B cell (primary cell): ENCODE data around the gene SHC2. TPM values are rescaled to one million over a fixed set of nuclear protein-coding genes. Genes with fewer than 3 reads are reported as not detected.

ENCODE experiments used
- ATAC-seq: fragments of 200-7000 bp; cut with Tn5 transposase; one replicate; pipeline ENCODE4 v1.10.0; 2021; ENCODE audit warnings: low read depth, mild to moderate bottlenecking, moderate number of reproducible peaks, moderate library complexity
- CTCF ChIA-PET: fragments of 350-600 bp; sonication (Branson Sonifier 250); formaldehyde crosslinking; loops from one replicate; lab custom pipeline; 2021; ENCODE audit warnings: antibody characterized with exemption, inconsistent platforms; lab: Charles Lee
- POLR2A ChIA-PET: fragments of 350-600 bp; sonication (Branson Sonifier 250); formaldehyde crosslinking; loops from one replicate; lab custom pipeline; 2021; ENCODE audit warnings: antibody characterized with exemption; lab: Charles Lee
- DNase-seq: peaks from one replicate; pipeline ENCODE4 v3.0.0; 2013
- H2AFZ ChIP-seq: 2 replicates; pipeline ENCODE4 v1.6.1; 2012; ENCODE audit warnings: mild to moderate bottlenecking, low read depth, low read length; ENCODE audit not compliant: insufficient read depth, poor library complexity, severe bottlenecking
- H3K27ac ChIP-seq, 2 donors: 1 replicate in 1 of 2; 2 replicates in 1 of 2; pipeline ENCODE4 v1.5.1; 2012 to 2013; ENCODE audit warnings: low read length in 2 of 2, mild to moderate bottlenecking in 2 of 2, moderate library complexity in 1 of 2
- H3K27me3 ChIP-seq, 4 experiments: fragments of 200-600 bp in 1 of 4; sonication (generic) in 1 of 4; replicated peaks in 1 of 4; 1 replicate in 2 of 4; 2 replicates in 2 of 4; pipeline versions ENCODE4 v1.6.1 to v1.7.0; 2013 to 2016; ENCODE audit warnings: low read length in 3 of 4, mild to moderate bottlenecking in 2 of 4, mixed read lengths in 1 of 4, moderate library complexity in 1 of 4; ENCODE audit not compliant: insufficient read depth in 4 of 4, control insufficient read depth in 3 of 4; ENCODE audit errors: control extremely low read depth in 1 of 4
- H3K36me3 ChIP-seq, 2 experiments: replicated peaks in 1 of 2; 1 replicate in 1 of 2; 2 replicates in 1 of 2; pipeline versions ENCODE4 v1.6.1 to v1.7.1; 2013; ENCODE audit warnings: low read length in 1 of 2; ENCODE audit not compliant: insufficient read depth in 2 of 2, control insufficient read depth in 1 of 2; ENCODE audit errors: control extremely low read depth in 1 of 2, extremely low read depth in 1 of 2
- H3K4me1 ChIP-seq, 2 donors: fragments of 200-600 bp in 1 of 2; sonication (generic) in 1 of 2; 1 replicate in 1 of 2; 2 replicates in 1 of 2; pipeline versions ENCODE4 v1.5.1 to v1.6.1; 2013 to 2017; ENCODE audit warnings: low read length in 2 of 2; ENCODE audit not compliant: control insufficient read depth in 2 of 2, insufficient read depth in 2 of 2
- H3K4me2 ChIP-seq: replicated peaks from 2 replicates; pipeline ENCODE3; 2012; ENCODE audit warnings: mild to moderate bottlenecking, low read depth, low read length; ENCODE audit not compliant: poor library complexity, severe bottlenecking
- H3K4me3 ChIP-seq, 5 experiments: fragments of 200-600 bp in 1 of 5; sonication (generic) in 1 of 5; 1 replicate in 3 of 5; 2 replicates in 2 of 5; pipeline versions ENCODE4 v1.5.1 to v1.7.0; 2011 to 2016; ENCODE audit warnings: low read length in 4 of 5, mild to moderate bottlenecking in 4 of 5, low read depth in 2 of 5, control low read depth in 1 of 5, moderate library complexity in 1 of 5; ENCODE audit not compliant: insufficient read depth in 1 of 5; ENCODE audit errors: control extremely low read depth in 1 of 5, extremely low read depth in 1 of 5
- H3K79me2 ChIP-seq: fragments of 200-600 bp; sonication (generic); one replicate; pipeline ENCODE4 v1.6.0; 2016; ENCODE audit warnings: low read length; ENCODE audit not compliant: control insufficient read depth, insufficient read depth
- H3K9ac ChIP-seq: fragments of 200-600 bp; sonication (generic); 2 replicates; pipeline ENCODE4 v1.6.1; 2017; ENCODE audit warnings: mild to moderate bottlenecking, low read length, moderate library complexity
- H3K9me3 ChIP-seq, 3 donors: one replicate each; pipeline versions ENCODE4 v1.6.1 to v1.7.1; 2013; ENCODE audit warnings: low read length in 2 of 3; ENCODE audit not compliant: control insufficient read depth in 2 of 3, insufficient read depth in 1 of 3; ENCODE audit errors: control extremely low read depth in 1 of 3
- H4K20me1 ChIP-seq: 2 replicates; pipeline ENCODE4 v1.6.0; 2012; ENCODE audit warnings: mild to moderate bottlenecking, low read length; ENCODE audit not compliant: insufficient read depth, control insufficient read depth, poor library complexity, severe bottlenecking
- H3K27ac Mint-ChIP-seq: one replicate; pipeline ENCODE4 v1.8.0; 2021; ENCODE audit warnings: mixed read lengths
- H3K27me3 Mint-ChIP-seq: one replicate; pipeline ENCODE4 v1.8.0; 2021; ENCODE audit warnings: mixed read lengths
- H3K4me1 Mint-ChIP-seq: one replicate; pipeline ENCODE4 v1.8.0; 2021; ENCODE audit warnings: mixed read lengths
- H3K4me3 Mint-ChIP-seq: one replicate; pipeline ENCODE4 v1.8.0; 2021; ENCODE audit warnings: mixed read lengths
- H3K9me3 Mint-ChIP-seq: one replicate; pipeline ENCODE4 v1.8.0; 2022; ENCODE audit warnings: mixed read lengths; ENCODE audit not compliant: insufficient read depth
- CTCF ChIP-seq: fragments of 200-600 bp; IDR thresholded peaks from one replicate; pipeline ENCODE4 v1.8.0; 2022; ENCODE audit warnings: antibody characterized with exemption, mild to moderate bottlenecking
- EZH2 ChIP-seq: IDR thresholded peaks from 2 replicates; pipeline ENCODE4 v1.6.1; 2012; ENCODE audit warnings: borderline replicate concordance, low read depth, mild to moderate bottlenecking, moderate library complexity, low read length; ENCODE audit not compliant: insufficient read depth, poor library complexity, severe bottlenecking
- WGBS: methylation state at CpG from one replicate; pipeline ENCODE4 v1.1.5; 2013; ENCODE audit warnings: missing lambda C conversion rate; ENCODE audit not compliant: insufficient coverage; 5-methylcytosine and 5-hydroxymethylcytosine counted together
- intact Hi-C: fragments of 100-400 bp; cut with micrococcal nuclease; formaldehyde crosslinking; loops from one replicate; pipeline ENCODE4 v1.10.0; 2022
- polyA plus RNA-seq: library from polyadenylated mRNA; depleted of rRNA; stranded (reverse); fragments of >200 nt; gene quantifications from 2 replicates; pipeline ENCODE4 v1.2.3, GENCODE V29; 2012
- total RNA-seq, 2 donors: library from RNA; stranded (reverse); fragments of 120-200 nt in 1 of 2; gene quantifications; 1 replicate in 1 of 2; 2 replicates in 1 of 2; pipeline versions ENCODE4 v1.2.3 to v1.2.4, GENCODE V29; 2013 to 2022

SHC2 gene
- total and polyA plus RNA-seq, 2 donors (not counting 1 experiment from before 2014, with no cell fraction given) = 0.19 TPM; not detected in 1

DNA sequence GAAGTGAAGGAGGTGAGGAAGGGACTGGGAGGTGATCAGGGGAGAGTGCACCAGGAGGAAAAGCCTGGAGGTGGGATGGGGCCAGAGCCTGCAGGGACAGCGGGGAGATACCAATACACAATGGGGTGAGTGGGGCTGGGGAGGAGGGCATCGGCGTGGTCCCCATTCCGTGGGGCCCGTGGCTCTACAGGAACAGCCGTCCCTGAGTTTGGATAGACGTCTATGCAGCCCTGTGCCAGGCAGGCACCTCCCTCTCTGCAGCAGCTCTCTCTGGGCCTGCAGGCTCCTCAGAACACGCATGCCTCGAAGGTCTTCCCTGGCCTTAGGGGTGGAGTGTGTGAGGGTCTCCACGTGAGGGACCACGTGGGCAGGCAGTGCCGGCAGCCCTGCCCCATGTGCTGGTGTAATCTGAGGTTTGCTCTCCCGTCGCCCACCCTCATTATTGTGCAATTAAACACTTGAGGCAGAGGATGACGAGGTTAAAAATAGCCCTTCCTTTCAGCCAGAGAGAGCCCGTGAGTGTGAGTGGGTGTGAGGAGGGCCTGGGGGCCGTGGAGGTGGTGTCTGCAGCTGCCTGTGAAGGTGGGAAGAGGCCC, 68.4 kb downstream of the SHC2 start:
- Mint-ChIP-seq H3K4me3 (no peak overlapping the region), H3K27ac (no peak overlapping the region), H3K4me1 (no peaks in the 10 kb centered on the region), H3K9me3 (no peaks in the 10 kb centered on the region), H3K27me3 (peaks cover 7% of the 10 kb centered on the region)
- Histone ChIP-seq H3K79me2 (no peaks in the 10 kb centered on the region), H3K36me3 (no peaks in the 10 kb centered on the region), H2AFZ (no peak overlapping the region), H3K27ac (no peak overlapping the region), H4K20me1 (no peaks in the 10 kb centered on the region), H3K9ac (no peak overlapping the region), H3K4me2 (no peak overlapping the region), H3K27me3 (peaks cover 0 to 8% (median 0%) of the 10 kb centered on the region in 4 experiments), H3K9me3 (peaks cover 0 to 29% (median 0%) of the 10 kb centered on the region in 3 donors), H3K4me1 (no peaks in the 10 kb centered on the region), H3K4me3 (no peak overlapping the region)
- ChIA-PET POLR2A (no interaction called here), CTCF (no interaction called here)
- TF ChIP-seq CTCF = no peak
- no peak for TF ChIP-seq EZH2
- WGBS = 68% methylated on average over 8 of the region's 17 CpGs
- DNase-seq (no peak), ATAC-seq (no peak)
- intact Hi-C loops = no loop called here

DNA sequence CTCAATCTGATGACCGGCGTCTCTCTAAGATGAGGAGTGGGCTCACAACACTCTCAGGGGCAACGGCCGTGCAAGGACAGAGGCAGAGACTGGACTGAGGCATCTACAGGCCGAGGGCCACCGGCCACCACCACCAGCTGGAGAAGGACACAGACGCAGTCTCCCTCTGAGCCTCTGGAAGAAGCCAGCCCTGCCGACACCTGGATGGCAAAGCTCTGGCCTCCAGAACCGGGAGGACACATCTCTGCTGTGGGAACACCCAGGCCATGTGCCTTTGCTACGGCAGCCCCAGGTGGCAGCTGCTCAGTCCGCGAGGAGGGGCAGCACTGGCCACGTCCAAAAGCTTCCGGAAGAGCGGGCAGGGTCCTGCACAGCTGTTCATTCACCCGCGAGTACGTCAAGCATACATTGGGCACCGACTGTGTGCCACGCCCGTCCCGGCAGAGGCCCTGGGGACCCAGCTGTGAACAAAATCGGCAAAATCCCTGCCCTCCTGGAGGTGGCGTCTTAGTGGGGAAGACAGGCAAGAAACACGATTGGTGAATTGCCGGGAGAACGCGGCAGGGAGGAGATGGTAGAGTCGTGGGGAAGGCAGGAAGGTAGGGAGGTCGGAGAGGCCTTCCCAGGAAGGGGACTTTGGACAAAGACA, 69.0 kb downstream of the SHC2 start:
- no peaks in the 10 kb centered on the region for H3K9me3 Mint-ChIP-seq
- peaks cover 7% of the 10 kb centered on the region for H3K27me3 Mint-ChIP-seq
- H3K4me3 ChIP-seq = no peak overlapping the region
- H3K27ac Mint-ChIP-seq = no peak overlapping the region
- peaks cover 0 to 10% (median 0%) of the 10 kb centered on the region in 4 experiments for H3K27me3 ChIP-seq
- H2AFZ ChIP-seq = no peak overlapping the region
- no peak overlapping the region for H3K4me3 Mint-ChIP-seq
- intact Hi-C loops = no loop called here
- no peaks in the 10 kb centered on the region for H3K4me1 ChIP-seq
- no peak overlapping the region for H3K27ac ChIP-seq
- H3K9me3 ChIP-seq = peaks cover 0 to 30% (median 0%) of the 10 kb centered on the region in 3 donors
- DNase-seq (no peak), ATAC-seq (no peak)
- no peaks in the 10 kb centered on the region for H3K36me3 ChIP-seq
- H4K20me1 ChIP-seq = no peaks in the 10 kb centered on the region
- H3K79me2 ChIP-seq = no peaks in the 10 kb centered on the region
- ChIA-PET CTCF (no interaction called here), POLR2A (no interaction called here)
- H3K4me1 Mint-ChIP-seq = no peaks in the 10 kb centered on the region
- no peak overlapping the region for H3K4me2 ChIP-seq
- 91% methylated on average over 30 of the region's 30 CpGs for WGBS
- no peak overlapping the region for H3K9ac ChIP-seq
- TF ChIP-seq CTCF (no peak), EZH2 (no peak)
